Measurements from ENCODE around the gene ZNF561.

ZNF561 gene

DNA sequence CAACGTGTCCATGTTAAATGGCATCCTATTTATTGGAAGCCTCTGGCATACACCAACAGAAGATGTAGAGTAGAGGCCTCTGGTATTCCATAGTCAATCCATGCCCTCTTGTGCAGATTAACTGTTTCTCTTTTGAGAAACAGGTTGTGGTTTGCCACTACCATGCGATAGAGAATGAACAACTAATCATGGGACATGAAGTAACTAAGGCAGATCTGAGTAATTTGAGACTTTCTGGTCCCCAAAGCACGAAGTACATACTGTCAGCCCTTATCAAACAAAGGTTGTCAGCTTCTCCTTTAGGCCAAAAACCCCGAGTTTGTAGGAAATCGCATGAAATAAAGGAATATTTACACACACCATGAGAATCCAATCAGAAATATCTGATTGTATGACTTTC is 40.3 kb downstream of the ZNF561 start:
- no peak for DNase-seq (ENCODE audit: low spot score)

DNA sequence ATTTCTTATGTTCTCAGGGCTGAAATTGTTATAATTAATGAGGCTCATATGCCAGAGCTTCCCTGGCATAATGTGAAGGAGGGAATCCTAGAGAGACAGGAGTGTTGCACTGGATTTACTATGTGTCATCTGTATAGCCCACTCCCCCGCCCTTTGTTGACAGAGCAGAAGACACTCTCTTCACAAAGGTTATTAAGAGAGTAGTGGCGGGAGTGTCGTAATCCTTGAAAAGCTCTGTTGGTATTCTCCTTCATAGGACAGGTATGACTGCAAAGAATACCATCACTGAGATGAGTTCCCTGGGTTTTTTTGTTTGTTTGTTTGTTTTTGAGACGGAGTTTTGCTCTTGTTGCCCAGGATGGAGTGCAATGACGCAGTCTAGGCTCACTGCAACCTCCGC is 50.8 kb downstream of the ZNF561 start:
- no peak for DNase-seq (ENCODE audit: low spot score)

DNA sequence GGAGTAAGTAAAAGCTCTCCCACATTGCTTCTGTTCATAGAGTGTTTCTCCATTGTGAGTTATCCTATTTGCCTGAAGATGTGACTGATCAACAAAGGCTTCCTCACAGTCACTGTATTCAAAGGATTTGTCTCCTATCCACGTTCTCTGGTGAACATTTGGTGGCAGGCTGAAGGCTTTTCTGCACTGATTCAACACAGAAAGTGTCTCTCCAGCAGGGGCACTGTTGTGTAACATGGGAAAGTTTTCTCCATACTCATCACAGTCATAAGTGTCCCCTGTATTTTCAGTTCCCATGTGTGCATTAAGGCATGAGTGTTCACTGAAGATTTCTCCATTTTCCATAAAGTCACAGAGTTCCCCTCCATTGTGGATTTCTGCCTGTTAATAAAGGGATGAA is 54.3 kb downstream of the ZNF561 start:
- no peak for DNase-seq (ENCODE audit: low spot score)

DNA sequence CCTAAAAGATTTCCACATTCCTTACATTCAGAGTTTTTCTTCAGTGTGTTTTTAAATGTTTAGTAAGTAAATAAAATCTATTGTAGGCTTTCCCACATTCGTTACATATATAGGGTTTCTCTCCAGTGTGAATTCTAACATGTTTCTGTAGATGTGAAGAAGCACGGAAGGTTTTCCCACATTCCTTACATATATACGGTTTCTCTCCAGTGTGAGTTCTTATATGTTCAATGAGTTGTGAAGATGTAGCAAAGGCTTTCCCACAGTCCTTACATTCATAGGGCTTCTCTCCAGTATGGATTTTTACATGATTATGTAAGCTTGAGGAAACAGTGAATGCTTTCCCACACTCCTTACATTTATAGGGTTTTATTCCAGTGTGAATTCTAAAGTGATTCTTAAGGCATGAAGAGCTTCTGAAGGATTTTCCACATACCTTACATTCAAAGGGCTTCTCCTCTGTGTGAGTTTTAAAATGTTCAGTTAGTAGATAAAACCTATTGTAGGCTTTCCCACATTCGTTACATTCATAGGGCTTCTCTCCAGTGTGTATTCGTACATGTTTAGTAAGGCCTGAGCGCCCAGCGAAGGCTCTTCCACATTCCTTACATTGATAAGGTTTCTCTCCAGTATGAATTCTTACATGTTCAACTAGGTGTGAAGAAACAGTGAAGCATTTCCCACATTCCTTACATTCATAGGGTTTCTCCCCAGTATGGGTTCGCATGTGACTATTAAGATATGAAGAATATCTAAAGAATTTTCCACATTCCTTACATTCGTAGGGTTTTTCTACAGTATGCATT is 54.9 kb downstream of the ZNF561 start:
- no peak for DNase-seq (ENCODE audit: low spot score)

All from hepatic stellate cell (primary cell).